ENCODE results near the gene CCDC183.

GRCh38 chr9:136837146-136837855, 41.2 kb downstream of the CCDC183 start:
- TF ChIP-seq CTCF (IDR thresholded peaks at IDR 0.05) (no peak), POLR2AphosphoS5 (IDR thresholded peaks at IDR 0.05) (no peak), EP300 (IDR thresholded peaks at IDR 0.05) (no peak)

Data from sigmoid colon (tissue), 4 donors.